B cell (primary cell): ENCODE data around the gene EEFSEC. TPM values are rescaled to one million over a fixed set of nuclear protein-coding genes. Genes with fewer than 3 reads are reported as not detected.

ENCODE experiments used
- ATAC-seq: fragments of 200-7000 bp; cut with Tn5 transposase; one replicate; pipeline ENCODE4 v1.10.0; 2021; ENCODE audit warnings: low read depth, mild to moderate bottlenecking, moderate number of reproducible peaks, moderate library complexity
- CTCF ChIA-PET: fragments of 350-600 bp; sonication (Branson Sonifier 250); formaldehyde crosslinking; loops from one replicate; lab custom pipeline; 2021; ENCODE audit warnings: antibody characterized with exemption, inconsistent platforms; lab: Charles Lee
- POLR2A ChIA-PET: fragments of 350-600 bp; sonication (Branson Sonifier 250); formaldehyde crosslinking; loops from one replicate; lab custom pipeline; 2021; ENCODE audit warnings: antibody characterized with exemption; lab: Charles Lee
- DNase-seq: peaks from one replicate; pipeline ENCODE4 v3.0.0; 2013
- H2AFZ ChIP-seq: 2 replicates; pipeline ENCODE4 v1.6.1; 2012; ENCODE audit warnings: mild to moderate bottlenecking, low read depth, low read length; ENCODE audit not compliant: insufficient read depth, poor library complexity, severe bottlenecking
- H3K27ac ChIP-seq, 2 donors: 1 replicate in 1 of 2; 2 replicates in 1 of 2; pipeline ENCODE4 v1.5.1; 2012 to 2013; ENCODE audit warnings: low read length in 2 of 2, mild to moderate bottlenecking in 2 of 2, moderate library complexity in 1 of 2
- H3K27me3 ChIP-seq, 4 experiments: fragments of 200-600 bp in 1 of 4; sonication (generic) in 1 of 4; replicated peaks in 1 of 4; 1 replicate in 2 of 4; 2 replicates in 2 of 4; pipeline versions ENCODE4 v1.6.1 to v1.7.0; 2013 to 2016; ENCODE audit warnings: low read length in 3 of 4, mild to moderate bottlenecking in 2 of 4, mixed read lengths in 1 of 4, moderate library complexity in 1 of 4; ENCODE audit not compliant: insufficient read depth in 4 of 4, control insufficient read depth in 3 of 4; ENCODE audit errors: control extremely low read depth in 1 of 4
- H3K36me3 ChIP-seq, 2 experiments: replicated peaks in 1 of 2; 1 replicate in 1 of 2; 2 replicates in 1 of 2; pipeline versions ENCODE4 v1.6.1 to v1.7.1; 2013; ENCODE audit warnings: low read length in 1 of 2; ENCODE audit not compliant: insufficient read depth in 2 of 2, control insufficient read depth in 1 of 2; ENCODE audit errors: control extremely low read depth in 1 of 2, extremely low read depth in 1 of 2
- H3K4me1 ChIP-seq, 2 donors: fragments of 200-600 bp in 1 of 2; sonication (generic) in 1 of 2; 1 replicate in 1 of 2; 2 replicates in 1 of 2; pipeline versions ENCODE4 v1.5.1 to v1.6.1; 2013 to 2017; ENCODE audit warnings: low read length in 2 of 2; ENCODE audit not compliant: control insufficient read depth in 2 of 2, insufficient read depth in 2 of 2
- H3K4me2 ChIP-seq: replicated peaks from 2 replicates; pipeline ENCODE3; 2012; ENCODE audit warnings: mild to moderate bottlenecking, low read depth, low read length; ENCODE audit not compliant: poor library complexity, severe bottlenecking
- H3K4me3 ChIP-seq, 5 experiments: fragments of 200-600 bp in 1 of 5; sonication (generic) in 1 of 5; 1 replicate in 3 of 5; 2 replicates in 2 of 5; pipeline versions ENCODE4 v1.5.1 to v1.7.0; 2011 to 2016; ENCODE audit warnings: low read length in 4 of 5, mild to moderate bottlenecking in 4 of 5, low read depth in 2 of 5, control low read depth in 1 of 5, moderate library complexity in 1 of 5; ENCODE audit not compliant: insufficient read depth in 1 of 5; ENCODE audit errors: control extremely low read depth in 1 of 5, extremely low read depth in 1 of 5
- H3K79me2 ChIP-seq: fragments of 200-600 bp; sonication (generic); one replicate; pipeline ENCODE4 v1.6.0; 2016; ENCODE audit warnings: low read length; ENCODE audit not compliant: control insufficient read depth, insufficient read depth
- H3K9ac ChIP-seq: fragments of 200-600 bp; sonication (generic); 2 replicates; pipeline ENCODE4 v1.6.1; 2017; ENCODE audit warnings: mild to moderate bottlenecking, low read length, moderate library complexity
- H3K9me3 ChIP-seq, 3 donors: one replicate each; pipeline versions ENCODE4 v1.6.1 to v1.7.1; 2013; ENCODE audit warnings: low read length in 2 of 3; ENCODE audit not compliant: control insufficient read depth in 2 of 3, insufficient read depth in 1 of 3; ENCODE audit errors: control extremely low read depth in 1 of 3
- H4K20me1 ChIP-seq: 2 replicates; pipeline ENCODE4 v1.6.0; 2012; ENCODE audit warnings: mild to moderate bottlenecking, low read length; ENCODE audit not compliant: insufficient read depth, control insufficient read depth, poor library complexity, severe bottlenecking
- H3K27ac Mint-ChIP-seq: one replicate; pipeline ENCODE4 v1.8.0; 2021; ENCODE audit warnings: mixed read lengths
- H3K27me3 Mint-ChIP-seq: one replicate; pipeline ENCODE4 v1.8.0; 2021; ENCODE audit warnings: mixed read lengths
- H3K4me1 Mint-ChIP-seq: one replicate; pipeline ENCODE4 v1.8.0; 2021; ENCODE audit warnings: mixed read lengths
- H3K4me3 Mint-ChIP-seq: one replicate; pipeline ENCODE4 v1.8.0; 2021; ENCODE audit warnings: mixed read lengths
- H3K9me3 Mint-ChIP-seq: one replicate; pipeline ENCODE4 v1.8.0; 2022; ENCODE audit warnings: mixed read lengths; ENCODE audit not compliant: insufficient read depth
- EZH2 ChIP-seq: IDR thresholded peaks from 2 replicates; pipeline ENCODE4 v1.6.1; 2012; ENCODE audit warnings: borderline replicate concordance, low read depth, mild to moderate bottlenecking, moderate library complexity, low read length; ENCODE audit not compliant: insufficient read depth, poor library complexity, severe bottlenecking
- WGBS: methylation state at CpG from one replicate; pipeline ENCODE4 v1.1.5; 2013; ENCODE audit warnings: missing lambda C conversion rate; ENCODE audit not compliant: insufficient coverage; 5-methylcytosine and 5-hydroxymethylcytosine counted together
- intact Hi-C: fragments of 100-400 bp; cut with micrococcal nuclease; formaldehyde crosslinking; loops from one replicate; pipeline ENCODE4 v1.10.0; 2022
- polyA plus RNA-seq: library from polyadenylated mRNA; depleted of rRNA; stranded (reverse); fragments of >200 nt; gene quantifications from 2 replicates; pipeline ENCODE4 v1.2.3, GENCODE V29; 2012
- total RNA-seq, 2 donors: library from RNA; stranded (reverse); fragments of 120-200 nt in 1 of 2; gene quantifications; 1 replicate in 1 of 2; 2 replicates in 1 of 2; pipeline versions ENCODE4 v1.2.3 to v1.2.4, GENCODE V29; 2013 to 2022
- TF ChIP-seq, protein P1 (sequence below): fragments of 200-600 bp; IDR thresholded peaks from one replicate; pipeline ENCODE4 v1.8.0; 2022; ENCODE audit warnings: antibody characterized with exemption, mild to moderate bottlenecking

The EEFSEC gene
- total and polyA plus RNA-seq, 2 donors (not counting 1 experiment from before 2014, with no cell fraction given) = 17.9 to 18.4 TPM

DNA sequence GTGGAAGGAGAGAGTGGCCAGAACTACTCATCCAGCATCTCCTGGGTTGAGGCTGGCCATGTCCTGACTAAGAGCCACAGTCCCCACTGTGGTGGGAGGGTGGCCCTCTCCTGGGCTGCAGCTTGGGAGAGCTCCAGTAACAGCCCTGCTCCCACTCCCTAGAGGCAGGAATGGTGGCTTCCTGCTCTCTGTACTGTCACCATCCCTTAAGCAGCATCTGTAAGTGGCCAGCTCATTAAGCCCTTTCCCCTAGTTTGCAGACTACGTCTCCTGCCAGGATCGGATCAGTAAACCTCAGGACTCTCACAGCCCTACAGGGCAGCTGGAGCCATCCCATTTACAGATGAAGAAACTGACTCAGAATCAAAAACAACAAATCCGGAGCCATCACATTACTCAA, 282.9 kb downstream of the EEFSEC start:
- Histone ChIP-seq H3K79me2 (no peaks in the 10 kb centered on the region), H4K20me1 (no peaks in the 10 kb centered on the region), H3K4me3 (no peak overlapping the region), H3K9me3 (peaks cover 0 to 5% (median 0%) of the 10 kb centered on the region in 3 donors), H2AFZ (no peak overlapping the region), H3K9ac (no peak overlapping the region), H3K27me3 (peaks cover 0 to 21% (median 6%) of the 10 kb centered on the region in 4 experiments), H3K36me3 (no peaks in the 10 kb centered on the region), H3K4me1 (no peaks in the 10 kb centered on the region), H3K4me2 (no peak overlapping the region), H3K27ac (no peak overlapping the region)
- POLR2A ChIA-PET = no interaction called here
- H3K4me3 Mint-ChIP-seq = no peak overlapping the region
- peaks cover 11% of the 10 kb centered on the region for H3K4me1 Mint-ChIP-seq
- no peak for TF ChIP-seq EZH2
- TF ChIP-seq, protein P1, sequence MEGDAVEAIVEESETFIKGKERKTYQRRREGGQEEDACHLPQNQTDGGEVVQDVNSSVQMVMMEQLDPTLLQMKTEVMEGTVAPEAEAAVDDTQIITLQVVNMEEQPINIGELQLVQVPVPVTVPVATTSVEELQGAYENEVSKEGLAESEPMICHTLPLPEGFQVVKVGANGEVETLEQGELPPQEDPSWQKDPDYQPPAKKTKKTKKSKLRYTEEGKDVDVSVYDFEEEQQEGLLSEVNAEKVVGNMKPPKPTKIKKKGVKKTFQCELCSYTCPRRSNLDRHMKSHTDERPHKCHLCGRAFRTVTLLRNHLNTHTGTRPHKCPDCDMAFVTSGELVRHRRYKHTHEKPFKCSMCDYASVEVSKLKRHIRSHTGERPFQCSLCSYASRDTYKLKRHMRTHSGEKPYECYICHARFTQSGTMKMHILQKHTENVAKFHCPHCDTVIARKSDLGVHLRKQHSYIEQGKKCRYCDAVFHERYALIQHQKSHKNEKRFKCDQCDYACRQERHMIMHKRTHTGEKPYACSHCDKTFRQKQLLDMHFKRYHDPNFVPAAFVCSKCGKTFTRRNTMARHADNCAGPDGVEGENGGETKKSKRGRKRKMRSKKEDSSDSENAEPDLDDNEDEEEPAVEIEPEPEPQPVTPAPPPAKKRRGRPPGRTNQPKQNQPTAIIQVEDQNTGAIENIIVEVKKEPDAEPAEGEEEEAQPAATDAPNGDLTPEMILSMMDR = no peak
- CTCF ChIA-PET = no interaction called here
- DNase-seq (no peak), ATAC-seq (no peak)
- H3K27me3 Mint-ChIP-seq = peaks cover 43% of the 10 kb centered on the region
- H3K27ac Mint-ChIP-seq = no peak overlapping the region
- H3K9me3 Mint-ChIP-seq = no peaks in the 10 kb centered on the region
- intact Hi-C loops = no loop called here
- 87% methylated on average over 2 of the region's 3 CpGs for WGBS

DNA sequence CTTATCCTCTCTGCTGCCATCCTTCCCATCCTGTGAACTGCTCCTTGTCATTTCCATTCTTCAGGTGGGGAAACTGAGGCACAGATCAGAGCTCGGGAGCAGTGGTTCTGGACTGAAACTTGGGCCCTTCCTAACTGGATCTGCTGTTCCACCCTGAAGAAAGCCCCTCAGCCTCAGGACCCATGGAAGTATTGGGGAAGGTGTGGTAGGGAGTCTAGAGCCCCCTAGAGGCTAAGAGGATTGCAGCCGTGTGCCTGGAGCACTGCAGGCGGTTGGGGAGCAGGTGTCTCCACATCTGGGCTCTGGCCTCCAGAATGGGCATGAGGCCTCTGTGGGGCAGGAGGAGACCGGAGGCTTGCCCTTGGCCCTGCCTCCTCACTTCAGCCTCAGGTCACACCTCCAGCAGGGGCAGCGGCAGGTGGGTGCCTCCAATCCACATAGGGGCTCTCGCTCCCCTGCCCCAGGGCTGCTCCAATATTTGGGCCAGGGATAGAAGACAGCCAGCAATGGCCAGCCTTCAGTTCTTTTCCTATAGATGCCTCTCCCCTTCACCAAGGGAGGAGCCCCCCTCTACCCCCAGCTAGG, 285.3 kb downstream of the EEFSEC start:
- Histone ChIP-seq H3K4me1 (no peaks in the 10 kb centered on the region), H4K20me1 (no peaks in the 10 kb centered on the region), H3K9me3 (no peaks in the 10 kb centered on the region), H3K27ac (no peak overlapping the region), H3K9ac (no peak overlapping the region), H2AFZ (no peak overlapping the region), H3K4me3 (no peak overlapping the region), H3K79me2 (no peaks in the 10 kb centered on the region), H3K36me3 (no peaks in the 10 kb centered on the region), H3K27me3 (peaks cover 0 to 13% (median 0%) of the 10 kb centered on the region in 4 experiments), H3K4me2 (no peak overlapping the region)
- H3K4me1 Mint-ChIP-seq = no peaks in the 10 kb centered on the region
- no peak overlapping the region for H3K4me3 Mint-ChIP-seq
- no peak for ATAC-seq
- POLR2A ChIA-PET = no interaction called here
- WGBS = 86% methylated on average over 5 of the region's 6 CpGs
- intact Hi-C loops = no loop called here
- no peaks in the 10 kb centered on the region for H3K9me3 Mint-ChIP-seq
- H3K27ac Mint-ChIP-seq = no peak overlapping the region
- no peak for TF ChIP-seq EZH2
- TF ChIP-seq, protein P1 = no peak
- H3K27me3 Mint-ChIP-seq = peaks cover 38% of the 10 kb centered on the region
- CTCF ChIA-PET = interaction anchor here (0.9 to 1.1 kb wide), 2 partner anchors 8 to 11 kb away, joined by 3 read pairs; no protein-coding TSS in a partner anchor
- no peak for DNase-seq
